HT1080 (cell line): Measurements from ENCODE around the gene DDX18. TPM values are rescaled to one million over a fixed set of nuclear protein-coding genes. Genes with fewer than 3 reads are reported as not detected.
A peak's percentile ranks its signal among the peaks of the same experiment; 100 is the strongest.

Experiments
- DNase-seq: peaks from one replicate; pipeline ENCODE4 v3.0.0-alpha.2; 2015; ENCODE audit warnings: low read depth
- total RNA-seq: library from RNA; depleted of rRNA; stranded (reverse); fragments of >200 nt; shearing (Covaris generic); gene quantifications from 2 replicates; pipeline ENCODE4 v1.2.3, GENCODE V29; 2014

The DDX18 gene
- total RNA-seq, 1 experiment from 2014 or later, result 140 TPM

- DNase-seq, result no peak
Observed at GRCh38 chr2:117833911-117834310, 19.4 kb downstream of the DDX18 start.

DNA sequence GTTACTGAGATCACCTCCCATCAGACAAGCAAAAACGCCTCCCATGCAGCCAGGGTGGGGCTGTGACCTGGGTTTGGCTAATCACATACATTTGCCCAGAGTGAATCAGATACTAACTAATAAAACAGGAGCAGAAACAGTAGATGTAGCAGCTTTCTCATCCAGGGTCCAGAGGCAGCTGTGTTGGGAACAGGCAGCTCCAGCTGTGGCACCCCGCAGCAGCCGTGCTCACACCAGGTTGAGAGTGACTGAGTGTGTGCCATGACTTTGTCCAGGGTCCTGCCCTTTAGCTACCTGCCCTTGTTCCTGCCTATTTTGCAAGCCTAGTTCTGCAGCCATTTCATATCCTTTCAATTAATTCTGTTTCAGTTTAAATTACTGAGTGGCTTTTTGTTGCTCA is 20.5 kb downstream of the DDX18 start:
- DNase-seq, result no peak

DNA sequence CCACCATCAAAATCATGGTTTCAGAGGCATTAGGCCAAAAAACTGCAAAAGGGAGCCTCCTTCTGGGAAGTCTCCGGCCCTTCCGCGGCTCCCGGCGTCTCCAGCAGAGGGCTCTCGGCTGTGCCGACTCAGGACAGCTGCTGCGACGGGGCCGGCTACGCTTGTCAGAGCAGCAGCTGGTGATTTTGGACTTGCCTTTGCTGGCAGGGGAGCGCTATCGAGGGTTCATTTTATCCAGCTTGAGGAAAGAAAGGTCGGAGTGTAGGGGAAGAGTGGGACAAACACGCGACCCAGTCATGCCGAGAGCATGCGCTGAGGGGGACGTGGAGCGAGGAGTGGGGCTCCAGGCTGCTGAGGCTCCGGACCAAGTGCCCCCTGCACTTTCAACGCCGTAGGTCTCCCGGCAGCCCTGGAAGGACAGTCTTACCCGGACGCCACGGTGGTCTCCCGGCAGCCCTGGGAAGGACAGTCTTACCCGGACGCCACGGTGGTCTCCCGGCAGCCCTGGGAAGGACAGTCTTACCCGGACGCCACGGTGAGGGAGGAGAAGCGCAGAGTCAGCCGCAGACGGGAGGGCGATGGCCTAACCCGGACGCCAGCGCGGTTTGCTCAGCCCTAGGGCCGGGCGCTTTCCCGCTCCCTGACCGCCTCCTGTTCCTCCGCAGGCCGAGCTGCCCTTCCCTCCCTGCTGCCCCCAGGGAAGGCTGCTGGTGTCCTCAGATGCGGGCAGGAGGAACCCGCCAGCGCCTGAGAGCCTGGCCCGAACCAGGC is 21.7 kb downstream of the DDX18 start:
- DNase-seq, result peak; percentile 58

DNA sequence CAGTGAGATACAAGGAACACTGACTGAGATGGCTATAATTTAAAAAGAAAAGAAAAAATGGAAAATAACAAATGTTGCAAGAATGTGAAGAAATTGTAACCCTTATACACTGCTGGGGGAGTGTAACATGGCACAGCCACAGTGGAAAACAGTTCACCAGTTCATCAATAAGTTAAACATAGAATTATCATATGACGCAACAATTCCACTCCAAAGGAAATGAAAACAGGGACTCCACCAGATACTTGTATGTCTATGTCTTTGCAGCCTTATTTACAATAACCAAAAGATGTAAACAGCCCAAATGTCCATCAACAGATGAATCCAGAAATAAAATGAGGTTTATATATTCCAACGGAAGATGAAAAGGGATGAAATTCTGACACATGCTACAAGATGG is 30.8 kb downstream of the DDX18 start:
- no peak for DNase-seq

- DNase-seq, result no peak
Observed at GRCh38 chr2:117850015-117850414, 35.5 kb downstream of the DDX18 start.

DNA sequence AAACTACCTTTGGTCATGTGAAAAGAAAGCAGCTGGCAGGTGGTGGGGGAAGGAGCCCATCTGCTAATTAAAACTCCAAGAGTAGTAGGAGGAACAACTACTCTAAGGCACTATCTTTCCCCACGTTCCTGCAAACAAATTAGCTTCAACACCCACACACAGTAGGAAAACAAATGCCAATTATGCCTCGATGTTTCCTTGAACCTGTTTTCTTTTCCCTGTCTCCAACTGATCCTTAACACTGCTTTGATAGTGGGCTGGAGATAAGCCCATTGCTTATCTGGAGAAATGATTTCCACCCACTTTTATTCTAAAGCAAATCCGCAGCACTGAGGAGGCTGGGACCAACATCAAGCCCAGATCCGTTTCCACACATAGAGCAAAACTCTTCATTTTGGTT is 36.0 kb downstream of the DDX18 start:
- no peak for DNase-seq

GRCh38 chr2:117851969-117852368 is 37.5 kb downstream of the DDX18 start:
- DNase-seq, result no peak

- DNase-seq, result no peak
Observed at GRCh38 chr2:117853316-117853715, 38.8 kb downstream of the DDX18 start.

- no peak for DNase-seq
Observed at GRCh38 chr2:117853873-117854272, 39.4 kb downstream of the DDX18 start.

- no peak for DNase-seq
Observed at GRCh38 chr2:117854610-117855009, 40.1 kb downstream of the DDX18 start.

- peak; percentile 62 for DNase-seq
Observed at GRCh38 chr2:117855886-117856285, 41.4 kb downstream of the DDX18 start.

- DNase-seq, result peak; percentile 98
Observed at GRCh38 chr2:117856415-117857210, 42.1 kb downstream of the DDX18 start.

DNA sequence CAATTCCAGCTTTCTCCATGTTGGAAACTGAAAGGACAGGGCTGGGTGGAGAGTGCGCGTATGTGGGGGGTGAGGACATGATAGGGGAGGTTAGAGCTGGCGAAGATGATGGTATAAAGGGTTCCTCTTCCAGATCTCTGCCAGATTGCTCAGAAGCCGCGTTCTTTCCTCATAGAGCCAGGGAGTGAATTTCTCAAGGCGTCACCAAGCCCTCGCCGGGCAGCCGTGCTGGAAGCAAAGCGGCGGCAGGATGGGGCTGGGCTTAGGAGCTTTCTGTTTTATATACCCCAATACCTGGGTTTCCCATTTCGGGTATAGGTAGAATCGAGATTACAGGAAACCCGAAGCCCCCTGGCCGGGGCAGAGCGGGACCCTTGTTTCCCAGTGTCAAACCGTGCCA is 43.8 kb downstream of the DDX18 start:
- no peak for DNase-seq

- no peak for DNase-seq
Observed at GRCh38 chr2:117858892-117859531, 44.5 kb downstream of the DDX18 start.

- no peak for DNase-seq
Observed at GRCh38 chr2:117859532-117859911, 45.0 kb downstream of the DDX18 start.

GRCh38 chr2:117859924-117860647 is 45.6 kb downstream of the DDX18 start:
- DNase-seq, result no peak

- no peak for DNase-seq
Observed at GRCh38 chr2:117862459-117862858, 48.0 kb downstream of the DDX18 start.

DNA sequence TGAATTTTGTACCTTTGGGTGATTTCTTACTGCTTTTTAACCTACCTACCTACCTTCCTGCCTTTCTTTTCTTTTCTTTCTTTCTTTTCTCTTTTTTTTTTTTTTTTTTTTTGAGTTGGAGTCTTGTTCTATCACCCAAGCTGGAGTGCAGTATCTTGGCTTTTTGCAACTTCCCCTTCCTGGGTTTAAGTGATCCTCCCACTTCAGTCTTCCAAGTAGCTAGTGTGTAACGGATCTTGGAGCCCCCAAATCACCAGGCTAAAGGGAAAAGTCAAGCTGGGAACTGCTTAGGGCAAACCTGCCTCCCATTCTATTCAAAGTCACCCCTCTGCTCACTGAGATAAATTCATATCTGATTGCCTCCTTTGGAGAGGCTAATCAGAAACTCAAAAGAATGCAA is 61.3 kb downstream of the DDX18 start:
- DNase-seq, result no peak

DNA sequence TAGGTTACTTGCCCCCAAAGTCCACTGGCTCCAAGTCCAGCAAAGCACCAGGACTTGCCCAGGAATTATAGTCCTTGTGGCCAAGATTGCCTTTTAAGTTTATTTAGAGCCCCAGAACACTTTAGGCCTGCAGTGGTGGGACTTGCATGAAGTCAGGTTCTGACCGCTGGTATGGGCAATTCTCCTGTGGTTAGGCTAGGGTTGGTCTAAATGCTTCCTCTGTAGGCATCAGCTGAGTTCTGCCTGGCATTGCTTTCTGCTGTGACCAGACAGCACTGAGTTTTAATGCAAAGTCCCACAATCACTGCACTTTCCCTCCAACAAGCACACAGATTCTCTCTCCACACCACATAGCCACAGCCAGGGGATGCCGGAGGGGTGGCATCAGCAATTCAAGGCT is 64.5 kb downstream of the DDX18 start:
- no peak for DNase-seq
